PFSK-1 (cell line): ENCODE results near the gene RBM44.

ENCODE experiments used
- POLR2AphosphoS5 ChIP-seq: IDR thresholded peaks from 2 replicates; pipeline ENCODE4 v1.6.1; 2012; ENCODE audit warnings: low read depth, mild to moderate bottlenecking, control low read depth, low read length, moderate library complexity
- TAF1 ChIP-seq: IDR thresholded peaks from 2 replicates; pipeline ENCODE4 v1.6.1; 2012; ENCODE audit warnings: low read length, control low read depth, borderline replicate concordance; ENCODE audit not compliant: insufficient read depth

DNA sequence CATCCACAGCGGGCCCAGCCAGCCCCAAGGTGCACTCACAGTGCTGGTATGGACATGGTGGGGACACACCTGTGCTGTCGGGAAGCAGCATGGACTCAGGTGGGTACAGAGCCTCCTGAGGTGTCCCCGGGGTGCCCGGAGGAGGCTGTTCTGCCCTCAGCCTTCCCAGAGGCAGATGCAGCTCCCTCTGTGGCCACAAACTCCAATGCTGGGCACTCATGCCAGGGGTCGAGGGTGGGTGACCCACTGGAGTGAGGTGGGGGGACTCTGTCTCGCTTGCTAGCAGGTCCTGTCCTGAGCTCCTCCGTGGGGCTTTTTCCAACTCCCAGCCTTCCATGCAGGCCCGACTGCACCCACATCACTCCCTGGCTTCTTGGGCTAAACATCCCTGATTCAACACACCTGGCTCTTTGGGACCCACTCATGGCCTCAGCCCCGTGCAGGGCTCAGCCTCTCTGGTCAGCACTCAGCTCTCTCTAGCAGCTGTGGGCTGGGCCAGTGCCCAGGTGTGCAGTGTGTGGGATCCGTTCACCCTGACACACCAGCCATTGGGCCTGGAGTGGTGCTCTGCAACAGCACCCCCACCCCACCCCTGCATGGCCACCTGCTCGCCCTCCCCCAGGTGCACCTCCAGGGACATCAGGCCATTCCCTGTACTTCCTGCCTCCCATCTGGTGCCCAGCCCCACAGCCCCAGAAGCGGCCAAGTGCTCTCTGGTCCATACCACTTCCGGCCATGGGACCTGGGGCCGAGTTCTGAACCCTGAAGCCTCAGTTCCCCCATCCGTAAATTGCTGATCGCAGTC, 76.9 kb downstream of the RBM44 start:
- TF ChIP-seq TAF1 (no peak), POLR2AphosphoS5 (no peak)
